GM19193 (cell line): ENCODE data around the gene NKD1.

Experiments used
- POLR2A ChIP-seq: IDR thresholded peaks from 4 replicates; pipeline ENCODE4 v1.6.1; 2011; ENCODE audit not compliant: insufficient read depth, insufficient read length; ENCODE audit errors: extremely low read depth

The NKD1 gene

DNA sequence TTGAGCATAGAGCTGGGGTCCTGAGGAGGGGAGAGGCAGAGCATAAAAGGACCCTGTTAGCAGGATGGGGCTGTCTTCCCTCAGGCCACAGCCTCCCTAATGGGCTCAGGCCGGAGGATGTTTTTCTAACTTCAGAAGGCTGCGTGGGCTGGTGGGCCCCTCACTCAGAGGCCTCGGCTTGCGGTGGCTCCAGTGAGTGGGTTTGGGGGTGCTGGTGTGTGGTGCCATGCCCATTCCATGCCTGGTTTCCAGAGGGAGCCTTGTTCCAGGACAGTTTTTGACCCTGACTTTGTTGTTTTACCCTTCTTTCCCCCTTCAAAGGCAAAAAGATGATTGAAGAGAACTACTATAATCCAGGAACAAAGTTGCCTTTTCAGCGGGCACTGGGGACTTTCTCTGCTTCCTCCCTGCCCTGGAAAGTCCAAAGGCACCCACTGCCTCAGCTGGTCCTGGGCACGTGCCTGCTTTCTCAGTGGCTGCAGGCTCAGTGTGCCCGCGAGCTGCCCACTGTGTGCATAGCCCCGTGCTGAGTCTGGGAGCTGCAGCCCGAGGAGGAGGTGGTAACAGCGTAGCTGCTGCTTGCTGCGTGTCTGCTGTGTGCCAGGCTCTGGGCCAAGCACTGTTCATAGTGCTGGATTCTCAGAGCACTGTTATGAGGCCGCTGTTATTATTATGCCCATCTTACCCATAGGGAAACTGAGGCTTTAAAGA lies 11.8 kb downstream of the NKD1 start:
- TF ChIP-seq POLR2A = no peak

DNA sequence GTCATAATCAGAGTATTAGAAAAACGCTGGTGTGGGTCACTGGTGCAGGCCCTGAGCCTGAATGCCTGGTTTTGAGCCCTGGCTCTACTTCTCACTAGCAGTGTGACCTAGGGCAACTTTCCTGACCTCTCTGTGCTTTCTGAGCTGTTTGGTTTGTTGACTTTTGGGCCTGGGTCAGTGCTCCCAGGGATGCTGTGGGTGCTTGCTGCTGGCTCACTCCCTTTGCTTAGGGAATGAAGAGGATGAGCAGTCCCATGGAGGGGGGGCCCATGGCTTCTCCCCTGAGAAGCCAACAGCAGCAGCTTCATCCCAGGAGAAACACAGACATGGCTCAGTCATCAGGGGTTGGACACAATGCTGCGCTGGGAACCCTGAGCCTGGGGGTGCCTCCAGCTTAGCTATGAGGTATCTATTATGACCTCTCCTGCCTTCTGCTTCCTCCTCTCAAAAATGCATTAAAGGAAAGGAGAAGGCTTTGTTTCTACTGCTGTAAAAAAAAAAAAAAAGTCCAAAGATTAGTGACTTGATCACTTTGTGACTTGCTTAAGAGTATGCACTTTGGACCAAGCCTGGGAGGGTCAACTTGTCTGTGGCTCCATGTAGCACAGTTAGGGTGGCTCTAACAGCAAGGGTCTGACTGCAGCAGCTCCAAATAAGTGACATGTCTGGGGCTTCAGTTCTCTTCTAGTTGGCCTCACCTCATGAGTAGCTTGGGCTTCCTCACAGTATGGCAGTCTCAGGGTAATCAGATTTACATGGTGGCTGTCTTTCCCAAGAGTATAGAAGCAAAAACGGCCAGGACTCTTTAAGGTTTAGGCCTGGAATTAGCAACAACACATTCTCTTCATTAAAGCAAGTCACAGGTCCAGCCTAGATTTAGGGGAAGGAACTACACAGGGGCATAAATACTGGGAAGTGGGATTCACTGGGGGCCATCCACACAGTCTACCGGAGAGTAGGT lies 13.0 kb downstream of the NKD1 start:
- no peak for TF ChIP-seq POLR2A

GRCh38 chr16:50562657-50563056 lies 14.5 kb downstream of the NKD1 start:
- no peak for TF ChIP-seq POLR2A

GRCh38 chr16:50563989-50564388 lies 15.8 kb downstream of the NKD1 start:
- no peak for TF ChIP-seq POLR2A

DNA sequence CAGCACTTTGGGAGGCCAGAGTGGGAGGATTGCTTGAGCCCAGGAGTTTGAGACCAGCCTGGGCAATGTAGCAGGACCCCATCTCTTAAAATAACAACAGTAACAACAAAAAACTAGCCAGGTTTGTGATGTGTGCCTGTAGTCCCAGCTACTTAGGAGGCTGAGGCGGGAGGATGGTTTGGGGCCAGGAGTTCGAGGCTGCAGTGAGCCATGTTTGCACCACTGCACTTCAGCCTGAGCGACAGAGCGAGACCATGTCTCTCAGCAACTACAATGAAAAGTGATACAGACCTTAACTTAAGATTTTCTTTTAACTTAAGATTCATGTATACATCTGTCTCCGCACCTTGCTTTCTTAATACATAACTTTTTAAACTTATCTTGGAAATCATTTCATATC lies 17.2 kb downstream of the NKD1 start:
- no peak for TF ChIP-seq POLR2A

GRCh38 chr16:50566014-50566962 lies 18.1 kb downstream of the NKD1 start:
- no peak for TF ChIP-seq POLR2A

DNA sequence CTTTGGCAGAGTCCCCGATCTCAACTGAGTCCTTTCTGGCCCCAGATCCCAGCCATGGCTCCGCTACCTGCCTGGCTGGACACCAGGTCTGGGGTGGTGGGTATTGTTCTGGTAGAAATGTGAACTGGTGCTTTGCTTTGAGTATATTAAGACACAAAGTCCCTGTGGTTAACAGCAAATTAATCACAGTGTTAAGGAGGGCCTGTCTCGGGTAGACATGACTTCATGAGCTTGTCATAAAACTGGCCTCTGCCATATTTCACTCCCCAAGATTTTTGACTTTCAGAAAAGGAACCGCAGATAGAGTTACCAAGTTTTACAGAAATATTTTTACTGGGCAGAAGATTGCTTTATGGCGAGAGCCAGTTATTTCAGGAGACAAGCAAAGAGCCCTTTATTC lies 19.5 kb downstream of the NKD1 start:
- no peak for TF ChIP-seq POLR2A

DNA sequence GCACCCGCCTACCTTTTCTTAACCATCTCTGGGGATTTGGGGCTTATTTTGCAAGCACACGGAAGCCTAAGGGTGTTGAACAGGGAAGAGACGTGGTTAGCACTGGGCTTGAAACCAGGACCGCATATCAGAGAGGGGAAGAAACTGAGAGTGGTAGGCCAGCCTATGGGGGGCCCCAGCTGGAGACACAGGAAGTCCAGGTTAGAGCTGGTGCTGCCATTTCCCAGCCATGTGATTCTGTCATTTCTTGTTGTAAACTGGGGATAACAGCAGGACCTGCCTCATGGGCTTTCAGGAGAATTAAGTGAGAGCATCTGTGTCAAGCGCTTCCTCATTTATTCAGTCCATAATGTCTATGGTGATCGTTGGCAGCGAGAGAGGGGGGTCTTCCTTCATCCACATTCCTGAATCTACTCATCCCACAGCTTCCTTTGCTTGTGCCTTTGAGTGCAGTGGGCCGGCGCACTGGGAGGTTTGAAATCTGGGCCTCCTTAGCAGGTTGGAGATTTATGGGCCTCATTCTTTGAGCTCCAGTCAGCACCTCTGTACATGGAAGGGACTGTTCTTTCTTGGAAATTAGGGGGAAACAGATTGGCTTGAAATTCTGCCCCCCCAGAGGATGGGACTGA lies 20.1 kb downstream of the NKD1 start:
- TF ChIP-seq POLR2A = no peak

- TF ChIP-seq POLR2A = no peak
Observed at GRCh38 chr16:50570354-50570753, 22.2 kb downstream of the NKD1 start.

DNA sequence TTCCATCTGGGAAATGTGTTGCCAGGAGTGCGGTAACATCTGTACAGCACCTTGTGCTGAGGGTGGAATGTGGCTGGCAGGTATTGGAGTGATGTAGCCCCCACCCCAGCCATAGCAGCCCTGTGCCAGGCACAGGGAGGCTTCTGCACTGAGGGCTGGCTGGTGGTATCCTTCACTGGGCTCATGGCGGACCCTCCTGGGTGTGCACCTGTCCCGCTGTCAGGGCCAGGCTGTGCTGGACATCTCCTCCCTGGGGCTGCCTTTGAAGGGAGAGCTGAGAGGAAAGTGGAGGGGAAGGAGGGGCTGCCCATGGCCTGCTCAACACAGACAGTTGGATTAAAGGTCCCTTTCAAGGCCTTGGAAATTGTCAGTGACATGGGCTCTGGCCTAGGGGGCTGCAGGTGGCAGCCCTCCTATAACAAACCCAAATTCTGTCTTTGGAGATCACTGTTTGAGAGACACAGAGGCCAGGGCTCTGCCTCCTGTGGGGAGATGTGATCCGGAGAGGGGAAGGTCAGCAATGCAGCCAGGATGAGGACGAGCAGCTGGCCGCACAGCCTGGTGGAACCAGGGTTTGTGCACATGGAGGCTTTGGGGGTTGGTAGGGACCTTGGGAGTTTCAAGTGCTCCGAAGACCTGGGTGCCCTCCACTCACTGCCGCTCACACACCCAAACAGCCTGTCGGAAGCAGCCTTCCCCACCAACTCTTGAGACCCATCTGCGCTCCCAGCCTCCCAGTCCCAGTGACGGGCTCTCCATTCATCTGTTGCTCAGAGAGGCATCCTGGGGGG lies 22.8 kb downstream of the NKD1 start:
- no peak for TF ChIP-seq POLR2A

DNA sequence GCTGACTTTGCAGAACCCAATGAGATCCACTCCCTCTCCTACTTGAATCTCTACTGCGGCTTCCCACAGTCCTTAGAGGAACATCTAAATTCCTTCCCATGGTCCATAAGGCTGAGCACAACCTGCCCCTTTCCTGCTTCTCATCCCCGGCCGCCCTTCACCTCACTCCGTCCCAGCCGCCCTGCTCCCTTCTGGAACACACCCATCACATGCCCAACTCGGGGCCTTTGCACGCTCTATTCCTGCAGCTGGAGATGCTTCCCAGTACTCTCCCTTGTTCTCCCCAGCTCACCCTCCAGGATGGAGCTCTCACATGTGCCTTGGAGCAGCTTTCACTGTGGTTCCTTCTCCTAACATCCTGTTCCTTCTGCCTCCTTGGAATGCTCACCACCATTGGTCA lies 23.6 kb downstream of the NKD1 start:
- TF ChIP-seq POLR2A = no peak

DNA sequence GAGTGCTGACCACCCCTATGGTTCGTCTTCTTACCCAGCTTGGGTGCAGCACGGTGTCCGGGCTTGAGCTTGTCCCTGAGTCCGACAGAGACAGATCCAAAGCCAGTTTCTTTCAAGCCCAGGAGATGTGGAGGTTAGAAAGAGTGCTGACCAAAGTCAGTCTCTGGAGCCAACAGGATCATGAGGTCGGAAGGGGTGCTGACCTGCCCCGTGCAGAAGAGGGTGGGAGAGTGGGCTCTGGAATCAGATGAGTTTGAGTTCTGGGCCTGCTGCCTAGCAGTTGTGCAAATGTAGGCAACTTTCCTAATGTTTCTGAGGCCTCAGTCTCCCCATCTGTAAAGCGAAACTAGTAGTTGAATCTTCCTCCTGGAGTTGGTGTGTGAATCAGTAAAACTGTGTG lies 24.5 kb downstream of the NKD1 start:
- TF ChIP-seq POLR2A = no peak

DNA sequence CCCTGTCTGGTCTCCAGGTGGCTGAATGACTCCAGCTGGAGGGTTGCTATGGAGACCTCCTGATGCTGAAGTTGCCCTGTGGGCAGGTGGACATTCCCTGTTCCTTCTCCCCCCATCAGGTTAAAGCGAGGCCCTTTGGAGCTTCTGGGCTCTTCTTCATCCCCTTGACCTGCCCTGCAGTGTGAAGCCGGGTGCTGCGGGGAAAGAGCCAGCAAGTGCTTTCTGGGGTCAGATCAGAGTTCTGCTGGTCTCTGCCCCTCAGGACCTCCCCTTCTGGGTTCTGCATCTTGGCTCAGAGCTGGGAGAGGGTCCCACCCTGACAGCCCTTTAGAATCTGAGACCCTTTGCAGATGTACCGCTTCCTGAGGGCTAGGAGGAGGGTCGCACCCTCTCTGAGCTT lies 25.1 kb downstream of the NKD1 start:
- no peak for TF ChIP-seq POLR2A
